ENCODE data around the gene MTG2. TPM values are rescaled to one million over a fixed set of nuclear protein-coding genes. Genes with fewer than 3 reads are reported as not detected.

Gene MTG2
- polyA plus RNA-seq, 1 of the 3 experiments (the other 2 are of a cell fraction): 42.9 TPM

GRCh38 chr20:62171245-62171644, 11.6 kb upstream of the MTG2 start:
- Histone ChIP-seq H3K4me2 (no peak overlapping the region), H3K9ac (no peak overlapping the region), H3K27me3 (ENCODE audit: insufficient read depth) (no peaks in the 10 kb centered on the region), H2AFZ (ENCODE audit: low read depth) (no peak overlapping the region), H3F3A (replicated peaks; ENCODE audit: insufficient read depth) (no peaks in the 10 kb centered on the region), H4K20me1 (ENCODE audit: insufficient read depth) (no peaks in the 10 kb centered on the region), H3K4me3 (ENCODE audit: low read depth in 2 of 2, low read length in 1 of 2) (no peak overlapping the region), H3K9me3 (no peaks in the 10 kb centered on the region), H3K9me2 (no peaks in the 10 kb centered on the region), H3K27ac (ENCODE audit: low read depth in 2 of 2, low read length in 1 of 2) (no peak overlapping the region), H3K36me3 (replicated peaks in 1 of 2; ENCODE audit: control insufficient read depth in 1 of 2, insufficient read depth in 2 of 2, low read length in 1 of 2) (peaks cover 9 to 27% of the 10 kb centered on the region in 2 experiments), H3K4me1 (ENCODE audit: control insufficient read depth in 1 of 2, insufficient read depth in 2 of 2, low read depth in 1 of 2, low read length in 1 of 2) (no peaks in the 10 kb centered on the region), H3K79me2 (ENCODE audit: insufficient read depth) (no peaks in the 10 kb centered on the region)
- TF ChIP-seq FOXJ3 (CRISPR knock-in tag; IDR thresholded peaks at IDR 0.05): no peak
- no peak for TF ChIP-seq CHD2 (IDR thresholded peaks at IDR 0.05; ENCODE audit: low read length, partially characterized antibody)
- no peak for TF ChIP-seq NFIC (IDR thresholded peaks at IDR 0.05; ENCODE audit: borderline replicate concordance)
- no peak for TF ChIP-seq POLR2AphosphoS5 (IDR thresholded peaks at IDR 0.05; ENCODE audit: low read depth, low read length)
- TF ChIP-seq IRF3 (IDR thresholded peaks at IDR 0.05; ENCODE audit: low read depth, low read length): no peak
- ChIA-PET POLR2A (no interaction called here), CTCF (interaction anchor here (1.4 kb wide), 1 partner anchor 15 kb away, joined by 3 read pairs; no protein-coding TSS in a partner anchor)
- 94% methylated on average over 8 of the region's 8 CpGs for WGBS (ENCODE audit: low lambda C conversion rate)
- DNase-seq: no peak

- H3K36me3 ChIP-seq (replicated peaks in 1 of 2; ENCODE audit: control insufficient read depth in 1 of 2, insufficient read depth in 2 of 2, low read length in 1 of 2): peaks cover 9 to 22% of the 10 kb centered on the region in 2 experiments
- H3K79me2 ChIP-seq (ENCODE audit: insufficient read depth): no peaks in the 10 kb centered on the region
- no peak for DNase-seq
- ChIA-PET POLR2A (interaction anchor here (0.6 kb wide), 1 partner anchor 25 kb away, joined by 3 read pairs; no protein-coding TSS in a partner anchor), CTCF (interaction anchor here (1.0 kb wide), 1 partner anchor 16 kb away, joined by 5 read pairs; no protein-coding TSS in a partner anchor)
- peaks cover 0 to 11% of the 10 kb centered on the region in 2 experiments; a peak in 1 of 4 replicates for H3K4me1 ChIP-seq (ENCODE audit: control insufficient read depth in 1 of 2, insufficient read depth in 2 of 2, low read depth in 1 of 2, low read length in 1 of 2)
- H3K4me3 ChIP-seq (ENCODE audit: low read depth in 2 of 2, low read length in 1 of 2): no peak overlapping the region
- no peak overlapping the region for H3K27ac ChIP-seq (ENCODE audit: low read depth in 2 of 2, low read length in 1 of 2)
- no peak overlapping the region for H2AFZ ChIP-seq (ENCODE audit: low read depth)
- no peaks in the 10 kb centered on the region for H4K20me1 ChIP-seq (ENCODE audit: insufficient read depth)
- no peaks in the 10 kb centered on the region for H3K27me3 ChIP-seq (ENCODE audit: insufficient read depth)
- no peaks in the 10 kb centered on the region for H3K9me2 ChIP-seq
- WGBS (ENCODE audit: low lambda C conversion rate): 95% methylated on average over 15 of the region's 18 CpGs
- H3K4me2 ChIP-seq: no peak overlapping the region
- no peaks in the 10 kb centered on the region for H3F3A ChIP-seq (replicated peaks; ENCODE audit: insufficient read depth)
- H3K9me3 ChIP-seq: no peaks in the 10 kb centered on the region
- TF ChIP-seq GABPA (IDR thresholded peaks at IDR 0.05; ENCODE audit: low read depth): no peak
- no peak for TF ChIP-seq MEF2A (IDR thresholded peaks at IDR 0.05; ENCODE audit: borderline replicate concordance, low read depth)
- no peak for TF ChIP-seq REST (IDR thresholded peaks at IDR 0.05; ENCODE audit: low read depth, low read length)
- TF ChIP-seq NFIC (IDR thresholded peaks at IDR 0.05; ENCODE audit: borderline replicate concordance): no peak
- TF ChIP-seq MAX (IDR thresholded peaks at IDR 0.05; ENCODE audit: low read depth): no peak
- TF ChIP-seq TAF1 (IDR thresholded peaks at IDR 0.05; ENCODE audit: borderline replicate concordance, low read depth, low read length): no peak
- no peak for TF ChIP-seq YY1 (IDR thresholded peaks at IDR 0.05; ENCODE audit: low read depth)
- no peak for TF ChIP-seq JUND (IDR thresholded peaks at IDR 0.05)
- no peak for TF ChIP-seq NRF1 (IDR thresholded peaks at IDR 0.05; ENCODE audit: low read depth, low read length)
- no peak for TF ChIP-seq RXRA (IDR thresholded peaks at IDR 0.05; ENCODE audit: borderline replicate concordance, low read depth)
- no peak for TF ChIP-seq RCOR1 (IDR thresholded peaks at IDR 0.05; ENCODE audit: low read length)
- TF ChIP-seq FOSL2 (IDR thresholded peaks at IDR 0.05; ENCODE audit: borderline replicate concordance, low read depth): no peak
- no peak for TF ChIP-seq USF1 (IDR thresholded peaks at IDR 0.05; ENCODE audit: borderline replicate concordance, low read depth)
- TF ChIP-seq PBX3 (IDR thresholded peaks at IDR 0.05): no peak
- TF ChIP-seq FOXM1 (IDR thresholded peaks at IDR 0.05; ENCODE audit: low read depth): no peak
- no peak for TF ChIP-seq GATA2 (CRISPR knock-in tag; IDR thresholded peaks at IDR 0.05)
- TF ChIP-seq USF2 (IDR thresholded peaks at IDR 0.05; ENCODE audit: borderline replicate concordance, low read depth, low read length): no peak
- no peak for TF ChIP-seq SIN3A (IDR thresholded peaks at IDR 0.05; ENCODE audit: borderline replicate concordance, low read depth, low read length)
- H3K9ac ChIP-seq: no peak overlapping the region
Measured at GRCh38 chr20:62172666-62173065, 10.2 kb upstream of the MTG2 start.
